Upper lobe of left lung (tissue), 4 donors: Measurements from ENCODE around the gene FNDC5.

Experiments
- EP300 ChIP-seq, 4 donors: sonication (generic); formaldehyde crosslinking; IDR thresholded peaks; one replicate each; pipeline ENCODE4 v1.5.1; 2017; ENCODE audit warnings: antibody characterized with exemption in 4 of 4, control low read depth in 2 of 4
- POLR2A ChIP-seq, 4 donors: fragments of 450-650 bp; IDR thresholded peaks; one replicate each; pipeline ENCODE4 v1.5.1; 2016 to 2017; ENCODE audit warnings: antibody characterized with exemption in 4 of 4, mild to moderate bottlenecking in 2 of 4
- POLR2AphosphoS5 ChIP-seq, 2 donors: sonication (generic); formaldehyde crosslinking; IDR thresholded peaks; one replicate each; pipeline ENCODE4 v1.5.1; 2017; ENCODE audit warnings: antibody characterized with exemption in 2 of 2
- TF ChIP-seq, protein P1 (sequence below), 6 experiments: fragments of 450-650 bp in 4 of 6; fragments of 200-600 bp in 2 of 6; sonication (generic) in 2 of 6; IDR thresholded peaks; one replicate each; pipeline ENCODE4 v1.5.1; 2016 to 2019; ENCODE audit warnings: antibody characterized with exemption in 6 of 6

DNA sequence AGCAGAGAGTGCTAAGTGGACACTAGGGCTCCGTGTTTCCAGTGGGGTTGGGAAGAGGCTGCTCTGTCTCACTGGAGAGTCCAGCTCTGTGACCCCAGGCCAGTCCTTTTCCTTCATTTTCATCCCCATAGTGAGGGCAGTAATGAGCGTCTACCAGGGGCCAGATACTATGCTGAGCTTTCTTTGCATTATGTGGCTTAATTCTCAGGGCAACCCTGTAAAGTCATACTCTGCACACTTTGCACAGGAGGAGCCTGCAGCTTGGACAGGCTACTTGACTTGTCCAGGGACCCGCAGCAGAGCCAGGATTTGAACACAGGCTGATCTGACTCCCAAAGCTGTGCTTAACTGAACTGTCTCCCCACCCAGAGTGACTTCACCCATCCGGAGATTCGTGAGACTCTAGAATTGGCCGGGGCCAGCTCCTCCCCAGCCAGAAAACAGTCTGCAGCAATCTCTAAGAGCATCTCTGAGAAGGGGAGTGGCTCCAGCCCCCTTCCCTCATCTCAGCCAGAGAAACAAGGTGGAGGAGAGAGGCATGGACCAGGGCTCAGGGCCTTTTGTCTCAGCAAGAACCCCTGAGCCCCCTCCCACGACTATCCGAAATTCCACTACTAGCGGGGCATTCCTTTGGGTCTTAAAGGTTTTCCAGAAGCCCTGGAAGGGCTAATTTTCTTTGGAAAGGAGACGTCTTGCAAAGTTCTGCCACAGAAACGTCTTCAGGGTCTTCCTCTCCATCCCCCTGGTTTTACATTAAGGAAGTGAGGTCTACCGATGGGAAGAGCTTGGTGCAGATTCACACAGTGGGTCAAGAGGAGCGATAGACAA is 866 bp upstream of the FNDC5 start:
- TF ChIP-seq, protein P1, sequence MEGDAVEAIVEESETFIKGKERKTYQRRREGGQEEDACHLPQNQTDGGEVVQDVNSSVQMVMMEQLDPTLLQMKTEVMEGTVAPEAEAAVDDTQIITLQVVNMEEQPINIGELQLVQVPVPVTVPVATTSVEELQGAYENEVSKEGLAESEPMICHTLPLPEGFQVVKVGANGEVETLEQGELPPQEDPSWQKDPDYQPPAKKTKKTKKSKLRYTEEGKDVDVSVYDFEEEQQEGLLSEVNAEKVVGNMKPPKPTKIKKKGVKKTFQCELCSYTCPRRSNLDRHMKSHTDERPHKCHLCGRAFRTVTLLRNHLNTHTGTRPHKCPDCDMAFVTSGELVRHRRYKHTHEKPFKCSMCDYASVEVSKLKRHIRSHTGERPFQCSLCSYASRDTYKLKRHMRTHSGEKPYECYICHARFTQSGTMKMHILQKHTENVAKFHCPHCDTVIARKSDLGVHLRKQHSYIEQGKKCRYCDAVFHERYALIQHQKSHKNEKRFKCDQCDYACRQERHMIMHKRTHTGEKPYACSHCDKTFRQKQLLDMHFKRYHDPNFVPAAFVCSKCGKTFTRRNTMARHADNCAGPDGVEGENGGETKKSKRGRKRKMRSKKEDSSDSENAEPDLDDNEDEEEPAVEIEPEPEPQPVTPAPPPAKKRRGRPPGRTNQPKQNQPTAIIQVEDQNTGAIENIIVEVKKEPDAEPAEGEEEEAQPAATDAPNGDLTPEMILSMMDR (IDR thresholded peaks at IDR 0.05) = no peak
- TF ChIP-seq POLR2AphosphoS5 (IDR thresholded peaks at IDR 0.05) (no peak), EP300 (IDR thresholded peaks at IDR 0.05) (no peak), POLR2A (IDR thresholded peaks at IDR 0.05) (no peak)
